GM12878 (cell line): ENCODE data around the gene PRPF6. TPM values are rescaled to one million over a fixed set of nuclear protein-coding genes. Genes with fewer than 3 reads are reported as not detected.

Experiments
- ATAC-seq: fragments of 200-7000 bp; cut with Tn5 transposase; 3 replicates; pipeline ENCODE4 v1.9.1; 2020; ENCODE audit warnings: mild to moderate bottlenecking, moderate library complexity
- BruUV-seq: library from RNA; stranded (reverse); fragments of 400-500 nt; replicated peaks from 2 replicates; lab custom pipeline; 2021; lab: Mats Ljungman, UMichigan
- CTCF ChIA-PET: fragments of 300-600 bp; sonication (Branson Sonifier 250); formaldehyde crosslinking; extraction: SDS; loops from one replicate; lab custom pipeline; 2021; ENCODE audit warnings: inconsistent platforms; lab: Yijun Ruan, JAX
- POLR2A ChIA-PET: fragments of 350-600 bp; formaldehyde crosslinking; extraction: SDS; loops from one replicate; lab custom pipeline; 2021; ENCODE audit warnings: inconsistent platforms; lab: Charles Lee
- RAD21 ChIA-PET: fragments of 300-600 bp; sonication (Branson Sonifier 250); formaldehyde crosslinking; loops from one replicate; lab custom pipeline; 2023; ENCODE audit warnings: antibody characterized with exemption; ENCODE audit not compliant: unreplicated experiment; lab: Charles Lee
- SMC1A ChIA-PET: fragments of 300-600 bp; sonication (Branson Sonifier 250); formaldehyde crosslinking; loops from one replicate; lab custom pipeline; 2023; ENCODE audit not compliant: unreplicated experiment, uncharacterized antibody; lab: Charles Lee
- DNase-seq: peaks from one replicate; pipeline ENCODE4 v3.0.0-alpha.2; 2011; ENCODE audit warnings: low read depth, low spot score
- FAIRE-seq: peaks from 3 replicates; lab custom pipeline; 2011; peaks lifted over from hg19 to GRCh38; lab: Jason Lieb, UNC
- H2AFZ ChIP-seq: 2 replicates; pipeline ENCODE4 v1.6.0; 2011; ENCODE audit warnings: low read depth, low read length, control low read depth; ENCODE audit not compliant: control insufficient read depth
- H3K27ac ChIP-seq: 2 replicates; pipeline ENCODE4 v1.5.1; 2011; ENCODE audit warnings: control low read depth; ENCODE audit not compliant: control insufficient read depth, insufficient read depth
- H3K27me3 ChIP-seq, 2 experiments: replicated peaks in 1 of 2; 2 replicates each; pipeline versions ENCODE4 v1.6.0 to v1.6.1; 2011; ENCODE audit warnings: low read length in 1 of 2; ENCODE audit not compliant: control insufficient read depth in 2 of 2, insufficient read depth in 2 of 2
- H3K36me3 ChIP-seq, 2 experiments: 2 replicates each; pipeline ENCODE4 v1.5.1; 2011; ENCODE audit warnings: low read length in 1 of 2; ENCODE audit not compliant: control insufficient read depth in 2 of 2, insufficient read depth in 2 of 2
- H3K4me1 ChIP-seq: 2 replicates; pipeline ENCODE4 v1.6.1; 2011; ENCODE audit warnings: mild to moderate bottlenecking, low read length, moderate library complexity, mixed read lengths; ENCODE audit not compliant: control insufficient read depth, insufficient read depth
- H3K4me2 ChIP-seq: 2 replicates; pipeline ENCODE4 v1.6.0; 2011; ENCODE audit warnings: control low read depth; ENCODE audit not compliant: control insufficient read depth, insufficient read depth
- H3K4me3 ChIP-seq: fragments of 200-600 bp; sonication (generic); 2 replicates; pipeline ENCODE4 v1.5.1; 2016
- H3K79me2 ChIP-seq: 2 replicates; pipeline ENCODE4 v1.6.0; 2011; ENCODE audit warnings: low read length; ENCODE audit not compliant: control insufficient read depth, insufficient read depth
- H3K9ac ChIP-seq: 2 replicates; pipeline ENCODE4 v1.8.0; 2011; ENCODE audit warnings: low read length, control low read depth, mixed read lengths; ENCODE audit not compliant: control insufficient read depth, insufficient read depth
- H3K9me3 ChIP-seq: replicated peaks from 3 replicates; pipeline ENCODE4 v1.5.1; 2011; ENCODE audit warnings: mild to moderate bottlenecking, low read length; ENCODE audit not compliant: control insufficient read depth, insufficient read depth
- H4K20me1 ChIP-seq: 2 replicates; pipeline ENCODE4 v1.6.0; 2011; ENCODE audit not compliant: control insufficient read depth, insufficient read depth
- EGR1 ChIP-seq, 2 experiments: IDR thresholded peaks; 1 replicate in 1 of 2; 2 replicates in 1 of 2; pipeline ENCODE4 v1.6.1; 2011 to 2012; ENCODE audit warnings: low read depth in 2 of 2, low read length in 2 of 2, borderline replicate concordance in 1 of 2, mild to moderate bottlenecking in 1 of 2, moderate library complexity in 1 of 2
- GATAD2B ChIP-seq: fragments of 450-650 bp; conservative IDR thresholded peaks from 2 replicates; pipeline ENCODE4 v1.6.1; 2017; ENCODE audit warnings: low read depth, mild to moderate bottlenecking, moderate library complexity
- HDGF ChIP-seq: fragments of 450-650 bp; IDR thresholded peaks from 2 replicates; pipeline ENCODE4 v1.6.1; 2016; ENCODE audit warnings: antibody characterized with exemption
- IKZF2 ChIP-seq, 2 experiments: fragments of 450-650 bp; IDR thresholded peaks; 2 replicates each; pipeline ENCODE4 v1.6.1; 2017; ENCODE audit warnings: mild to moderate bottlenecking in 2 of 2, moderate library complexity in 2 of 2
- IRF4 ChIP-seq: IDR thresholded peaks from 2 replicates; pipeline ENCODE4 v1.6.1; 2011; ENCODE audit warnings: low read depth, low read length
- NBN ChIP-seq: fragments of 450-650 bp; IDR thresholded peaks from 2 replicates; pipeline ENCODE4 v1.6.1; 2016
- POLR2A ChIP-seq: IDR thresholded peaks from 2 replicates; pipeline ENCODE4 v1.6.1; 2011; ENCODE audit warnings: low read depth, mild to moderate bottlenecking, low read length
- POLR2AphosphoS5 ChIP-seq: IDR thresholded peaks from 2 replicates; pipeline ENCODE4 v1.6.1; 2011; ENCODE audit warnings: mild to moderate bottlenecking, low read length, inconsistent platforms
- SPI1 ChIP-seq: IDR thresholded peaks from 2 replicates; pipeline ENCODE4 v1.6.1; 2011; ENCODE audit warnings: low read depth, mild to moderate bottlenecking, low read length, moderate library complexity, borderline replicate concordance; ENCODE audit not compliant: insufficient read depth
- ZBTB4 ChIP-seq: fragments of 450-650 bp; formaldehyde crosslinking; IDR thresholded peaks from 2 replicates; pipeline ENCODE4 v1.4.0; 2022; ENCODE audit warnings: mild to moderate bottlenecking, moderate library complexity
- WGBS: methylation state at CpG from one replicate; pipeline ENCODE4 v1.1.6; 2016; ENCODE audit warnings: low lambda C conversion rate; ENCODE audit not compliant: insufficient replicate concordance, insufficient coverage; ENCODE audit errors: missing lambda C conversion rate; 5-methylcytosine and 5-hydroxymethylcytosine counted together
- in situ Hi-C: fragments of 300-500 bp; cut with MboI; formaldehyde crosslinking; loops from 9 replicates; pipeline ENCODE4 v1.14.3; 2018; ENCODE audit warnings: mixed read lengths
- intact Hi-C: fragments of 100-400 bp; cut with micrococcal nuclease; formaldehyde crosslinking; loops from one replicate; pipeline ENCODE4 v1.14.2; 2022; ENCODE audit not compliant: unreplicated experiment
- polyA plus RNA-seq, 11 experiments: library from polyadenylated mRNA; depleted of rRNA in 4 of 11; unstranded in 6 of 11; stranded (reverse) in 5 of 11; fragments of >200 nt; fragmentation: Nextera tagmentation in 4 of 11; fragmentation: Illumina TruSeq in 1 of 11; extraction: Ambion mirVana in 4 of 11; extraction: Trizol in 1 of 11; gene quantifications; 1 replicate in 1 of 11; 2 replicates in 10 of 11; pipeline versions ENCODE4 v1.2.1 to v1.2.3, GENCODE V29; 2011 to 2016; ENCODE audit warnings: inconsistent platforms in 2 of 11, missing spikeins in 2 of 11, low read depth in 1 of 11
- total RNA-seq, 4 experiments: library from RNA; depleted of rRNA in 3 of 4; stranded (reverse); fragments of >200 nt in 3 of 4; fragmentation: Illumina TruSeq in 1 of 4; extraction: Trizol in 1 of 4; gene quantifications; 2 replicates each; pipeline versions ENCODE4 v1.2.1 to v1.2.3, GENCODE V29; 2013 to 2021
- TF ChIP-seq, protein P1 (sequence below): fragments of 450-650 bp; IDR thresholded peaks from 2 replicates; pipeline ENCODE4 v1.6.1; 2017; ENCODE audit warnings: low read depth, mild to moderate bottlenecking, moderate library complexity

Gene PRPF6
- total and polyA plus RNA-seq, 10 of the 15 experiments (the other 5 are each of a cell fraction or from before 2014, with no cell fraction given) = 5.0 to 102 (median 71.3) TPM

- ATAC-seq = peak; percentile 6
- peak within 1 kb of the TSS; percentile 54 for H2AFZ ChIP-seq
Observed at GRCh38 chr20:64080013-64080812, 99.3 kb downstream of the PRPF6 start, which contains the start of gene OPRL1. OPRL1 (plus strand) TSS chr20:64080082; CDS start chr20:64092721, 12,639 bp downstream.

More at GRCh38 chr20:64080013-64080812, 99.3 kb downstream of the PRPF6 start, which contains the start of gene OPRL1:
- peak within 1 kb of the TSS; percentile 97 for H3K4me2 ChIP-seq
- CTCF ChIA-PET = interaction anchor here (1.2 to 3.9 kb wide), 6 partner anchors 14 to 205 kb away, joined by 3 to 22 read pairs (median 8); no protein-coding TSS in a partner anchor
- no peak for TF ChIP-seq ZBTB4 (CRISPR knock-in tag)
- peak; percentile 23; the same call in 1 of the 2 replicates for TF ChIP-seq HDGF
- no peak for TF ChIP-seq SPI1
- TF ChIP-seq POLR2A = peak; percentile 26; the same call in 1 of the 2 replicates
- TF ChIP-seq, protein P1, sequence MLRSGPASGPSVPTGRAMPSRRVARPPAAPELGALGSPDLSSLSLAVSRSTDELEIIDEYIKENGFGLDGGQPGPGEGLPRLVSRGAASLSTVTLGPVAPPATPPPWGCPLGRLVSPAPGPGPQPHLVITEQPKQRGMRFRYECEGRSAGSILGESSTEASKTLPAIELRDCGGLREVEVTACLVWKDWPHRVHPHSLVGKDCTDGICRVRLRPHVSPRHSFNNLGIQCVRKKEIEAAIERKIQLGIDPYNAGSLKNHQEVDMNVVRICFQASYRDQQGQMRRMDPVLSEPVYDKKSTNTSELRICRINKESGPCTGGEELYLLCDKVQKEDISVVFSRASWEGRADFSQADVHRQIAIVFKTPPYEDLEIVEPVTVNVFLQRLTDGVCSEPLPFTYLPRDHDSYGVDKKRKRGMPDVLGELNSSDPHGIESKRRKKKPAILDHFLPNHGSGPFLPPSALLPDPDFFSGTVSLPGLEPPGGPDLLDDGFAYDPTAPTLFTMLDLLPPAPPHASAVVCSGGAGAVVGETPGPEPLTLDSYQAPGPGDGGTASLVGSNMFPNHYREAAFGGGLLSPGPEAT = peak; percentile 45; the same call in 1 of the 2 replicates
- TF ChIP-seq IRF4 = no peak
- peak in 1 of 2 experiments; percentile 35; a peak in 1 of 3 replicates for TF ChIP-seq EGR1 (IDR thresholded peaks at IDR 0.05; ENCODE audit: borderline replicate concordance in 1 of 2, low read depth in 2 of 2, low read length in 2 of 2)
- no peak; a peak in 1 of 4 replicates for TF ChIP-seq IKZF2 (IDR thresholded peaks at IDR 0.05)
- peak; percentile 14; the same call in 1 of the 2 replicates for TF ChIP-seq GATAD2B
- 0 out of 2 replicates have a peak, but pooled peaks have one; percentile 27 for TF ChIP-seq NBN
- 0 out of 2 replicates have a peak, but pooled peaks have one; percentile 41 for TF ChIP-seq POLR2AphosphoS5
- in situ Hi-C loops = no loop called here
- no peak for DNase-seq
- H4K20me1 ChIP-seq = no peaks in the 10 kb centered on the region
- H3K4me1 ChIP-seq = peaks cover 26% of the 10 kb centered on the region
- POLR2A ChIA-PET = interaction anchor here (0.7 to 3.5 kb wide), 6 partner anchors 14 to 457 kb away, joined by 3 to 14 read pairs (median 4); partner anchors contain the start of genes PRPF6 and SAMD10
- RAD21 ChIA-PET = interaction anchor here (0.8 to 6.7 kb wide), 10 partner anchors 14 to 103 kb away, joined by 3 to 67 read pairs (median 6); partner anchors contain the start of gene TCEA2
- peaks cover 30% of the 10 kb centered on the region for H3K79me2 ChIP-seq
- peak within 1 kb of the TSS; percentile 85 for H3K27ac ChIP-seq
- SMC1A ChIA-PET = interaction anchor here (1.0 to 2.3 kb wide), 4 partner anchors 21 to 41 kb away, joined by 3 to 11 read pairs (median 5); no protein-coding TSS in a partner anchor
- no peak for FAIRE-seq
- 3% methylated on average over 36 of the region's 62 CpGs for WGBS
- peak within 1 kb of the TSS; percentile 83 for H3K4me3 ChIP-seq
- peak within 1 kb of the TSS; percentile 91 for H3K9ac ChIP-seq
- H3K27me3 ChIP-seq = peaks cover 2 to 7% of the 10 kb centered on the region in 2 experiments; a peak in 2 of 4 replicates
- intact Hi-C loops = no loop called here
- peaks cover 0 to under 1% of the 10 kb centered on the region in 2 experiments; a peak in 2 of 4 replicates for H3K36me3 ChIP-seq
- H3K9me3 ChIP-seq = no peaks in the 10 kb centered on the region
- no TSS peak for BruUV-seq
